T-helper 1 cell (primary cell): ENCODE results near the gene OR10G7.
"Not testable (repeated sequence)": the region's sequence is repeated elsewhere in the genome, so short reads cannot be mapped to it uniquely, and the experiment has no call there.

Source experiments
- DNase-seq, 5 donors: peaks; one replicate each; pipeline ENCODE4 v3.0.0-alpha.2; 2012 to 2020

The OR10G7 gene

DNA sequence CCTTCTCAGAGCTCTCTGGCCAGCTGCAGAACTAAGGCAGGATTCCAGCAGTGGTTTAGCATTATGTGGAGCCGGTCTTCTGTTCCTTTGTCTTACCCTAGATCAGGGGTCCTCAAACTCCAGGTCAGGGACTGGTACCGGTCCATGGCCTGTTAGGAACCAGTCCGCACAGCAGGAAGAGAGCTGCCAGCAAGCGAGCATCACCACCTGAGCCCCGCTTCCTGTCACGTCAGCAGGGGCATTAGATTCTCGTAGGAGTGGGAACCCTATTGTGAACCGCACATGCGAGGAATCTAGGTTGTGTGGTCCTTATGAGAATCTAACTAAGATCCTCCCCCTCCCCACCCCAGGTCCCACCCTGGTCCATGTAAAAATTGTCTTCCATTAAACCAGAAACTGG, 1.6 kb downstream of the OR10G7 start:
- no peak for DNase-seq

DNA sequence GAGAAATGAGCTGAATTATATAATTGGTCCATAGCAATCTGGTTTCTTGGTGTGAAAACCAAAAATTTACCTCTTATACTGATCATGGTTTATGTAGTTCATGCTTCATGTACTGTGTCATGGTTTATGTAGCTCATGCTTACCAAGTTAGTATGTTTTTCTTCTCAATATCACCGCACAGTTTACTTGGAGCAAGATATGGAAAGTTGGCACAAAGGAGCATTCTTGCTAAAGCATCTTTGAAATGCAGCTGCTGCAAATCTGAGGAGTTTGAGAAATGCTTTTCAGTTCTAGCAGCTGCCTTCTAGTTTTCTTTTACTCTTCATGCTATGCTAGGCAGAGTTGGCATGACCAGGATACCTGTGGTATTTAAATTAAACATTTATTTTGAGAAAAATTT, 4.5 kb downstream of the OR10G7 start:
- DNase-seq = no peak

DNA sequence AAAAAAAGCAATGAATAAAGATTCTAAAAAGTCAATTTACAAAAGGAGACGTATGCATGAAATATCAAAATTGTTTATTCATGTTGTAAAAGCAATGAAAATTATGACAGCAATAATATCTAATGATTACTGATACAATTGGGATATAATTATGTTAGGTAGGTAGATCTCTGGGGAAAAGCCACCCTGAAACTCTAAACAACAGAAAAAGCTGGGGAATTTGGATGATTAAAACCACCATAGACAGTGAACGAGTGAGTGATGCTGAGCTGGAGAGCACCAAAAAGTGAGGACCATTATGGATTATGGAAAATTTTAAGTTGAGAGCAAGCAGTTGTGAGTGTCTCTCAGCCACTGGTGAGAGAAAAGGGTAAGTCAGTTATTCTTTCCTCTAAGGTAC, 14.6 kb downstream of the OR10G7 start, which contains the start of gene OR10G8:
Gene OR10G8, plus strand, starts transcription at position 301 of the 400 bp plus-strand sequence. CDS start 2,825 bp downstream, outside the sequence.
- no peak for DNase-seq

DNA sequence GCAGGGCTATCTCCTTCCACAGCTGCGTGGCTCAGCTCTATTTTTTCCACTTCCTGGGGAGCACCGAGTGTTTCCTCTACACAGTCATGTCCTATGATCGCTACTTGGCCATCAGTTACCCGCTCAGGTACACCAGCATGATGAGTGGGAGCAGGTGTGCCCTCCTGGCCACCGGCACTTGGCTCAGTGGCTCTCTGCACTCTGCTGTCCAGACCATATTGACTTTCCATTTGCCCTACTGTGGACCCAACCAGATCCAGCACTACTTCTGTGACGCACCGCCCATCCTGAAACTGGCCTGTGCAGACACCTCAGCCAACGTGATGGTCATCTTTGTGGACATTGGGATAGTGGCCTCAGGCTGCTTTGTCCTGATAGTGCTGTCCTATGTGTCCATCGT, 25.3 kb downstream of the OR10G7 start:
- DNase-seq = not testable (repeated sequence)

DNA sequence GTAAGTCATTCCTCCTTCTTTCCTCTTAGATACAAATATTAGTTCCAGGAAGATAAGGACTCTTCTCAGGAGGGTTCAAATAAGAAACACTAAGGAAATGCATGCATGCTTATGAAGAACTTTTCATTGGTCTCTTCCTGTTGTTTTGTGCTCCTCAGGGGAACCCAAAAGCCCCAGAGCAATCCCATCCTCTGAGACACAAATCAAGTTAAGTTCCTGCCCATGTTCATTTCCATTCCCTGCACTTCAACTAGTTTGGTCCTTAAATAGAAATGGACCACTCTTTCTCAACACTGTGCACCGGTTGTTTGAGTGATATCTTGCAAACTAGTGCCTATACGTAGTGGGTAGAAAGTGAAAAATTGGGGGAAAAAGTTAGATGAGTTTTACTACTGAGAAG, 28.4 kb downstream of the OR10G7 start, which contains the start of gene OR10G4:
Gene OR10G4, plus strand, starts transcription at position 301 of the 400 bp plus-strand sequence. CDS start 2,578 bp downstream, outside the sequence.
- DNase-seq = no peak

DNA sequence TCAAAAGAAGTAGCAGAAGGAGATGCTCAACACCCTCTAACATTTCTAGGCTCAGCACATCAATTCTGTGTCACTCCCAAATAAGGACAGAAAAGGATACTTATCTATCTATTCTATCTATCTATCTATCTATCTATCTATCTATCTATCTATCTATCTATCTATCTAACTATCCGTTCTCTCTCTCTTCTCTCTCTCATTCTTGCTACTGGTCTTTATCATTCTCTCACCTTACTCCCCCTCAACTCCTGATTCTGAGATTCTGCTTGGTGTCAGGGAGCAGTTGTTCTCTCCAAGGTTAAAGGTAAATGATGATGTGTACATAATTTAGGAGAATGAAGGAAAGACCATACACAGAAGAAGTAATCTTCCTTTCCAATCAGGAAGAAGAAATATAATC, 46.0 kb downstream of the OR10G7 start, which contains the start of gene OR10G6:
Gene OR10G6, minus strand, starts transcription at position 43 of the 400 bp plus-strand sequence. Its CDS starts 0 bp downstream, at position 43.
- DNase-seq = no peak
